Measurements from ENCODE around the gene GORASP2. TPM values are rescaled to one million over a fixed set of nuclear protein-coding genes. Genes with fewer than 3 reads are reported as not detected.

GORASP2 gene
- polyA plus RNA-seq (2011; rRNA removed) (173 and 222 TPM in 2 replicates), polyA minus RNA-seq (2011; rRNA and poly(A)+ RNA removed) (136 and 137 TPM in 2 replicates)

DNA sequence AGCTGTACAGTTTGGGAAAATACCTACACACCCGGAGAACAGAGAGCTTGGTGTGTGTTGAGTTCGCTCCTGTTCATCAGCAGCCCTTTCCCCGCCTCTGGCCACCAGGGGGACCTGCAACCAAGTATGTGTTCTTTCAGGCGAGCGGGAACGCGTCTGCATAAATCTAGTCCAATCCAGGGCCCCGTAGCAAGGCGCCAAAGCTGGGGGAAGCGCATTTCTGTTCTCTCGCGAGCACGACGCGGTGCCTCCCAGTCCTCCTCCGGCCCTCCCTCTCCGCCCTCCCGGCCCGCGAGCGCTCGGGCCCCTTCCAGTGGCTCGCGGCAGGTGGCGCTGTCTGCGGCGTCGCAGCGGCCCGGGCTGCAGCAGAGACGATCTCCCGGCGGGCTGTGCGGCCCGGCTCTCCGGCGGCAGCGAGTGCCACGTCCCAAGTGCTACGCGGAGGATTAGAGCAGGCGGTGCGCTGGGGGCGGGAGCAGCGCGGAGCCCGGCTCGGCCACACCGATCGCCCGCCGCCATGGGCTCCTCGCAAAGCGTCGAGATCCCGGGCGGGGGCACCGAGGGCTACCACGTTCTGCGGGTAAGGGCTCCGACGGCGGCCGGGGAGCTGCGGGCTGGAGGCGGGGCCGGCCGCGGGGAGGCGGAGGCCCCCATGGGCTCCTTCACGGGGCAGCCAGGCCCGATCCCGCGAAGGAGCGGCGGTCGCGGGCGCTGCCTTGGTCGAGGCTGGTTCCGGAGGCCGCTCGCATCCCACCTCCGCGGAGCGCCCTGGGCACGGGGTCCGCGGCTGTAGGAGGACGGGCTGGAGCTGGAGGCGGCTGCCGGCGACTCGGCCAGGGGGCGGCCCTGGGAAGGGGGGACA is at the start of gene GORASP2:
Gene GORASP2, plus strand, starts transcription at position 430 of the 862 bp plus-strand sequence. Its CDS starts 88 bp downstream, at position 518.
- CTCF ChIA-PET, result interaction anchor here (0.6 to 2.3 kb wide), 28 partner anchors 9 to 1556 kb away, joined by 3 to 26 read pairs (median 4); no protein-coding TSS in a partner anchor
- TF ChIP-seq, protein P1, sequence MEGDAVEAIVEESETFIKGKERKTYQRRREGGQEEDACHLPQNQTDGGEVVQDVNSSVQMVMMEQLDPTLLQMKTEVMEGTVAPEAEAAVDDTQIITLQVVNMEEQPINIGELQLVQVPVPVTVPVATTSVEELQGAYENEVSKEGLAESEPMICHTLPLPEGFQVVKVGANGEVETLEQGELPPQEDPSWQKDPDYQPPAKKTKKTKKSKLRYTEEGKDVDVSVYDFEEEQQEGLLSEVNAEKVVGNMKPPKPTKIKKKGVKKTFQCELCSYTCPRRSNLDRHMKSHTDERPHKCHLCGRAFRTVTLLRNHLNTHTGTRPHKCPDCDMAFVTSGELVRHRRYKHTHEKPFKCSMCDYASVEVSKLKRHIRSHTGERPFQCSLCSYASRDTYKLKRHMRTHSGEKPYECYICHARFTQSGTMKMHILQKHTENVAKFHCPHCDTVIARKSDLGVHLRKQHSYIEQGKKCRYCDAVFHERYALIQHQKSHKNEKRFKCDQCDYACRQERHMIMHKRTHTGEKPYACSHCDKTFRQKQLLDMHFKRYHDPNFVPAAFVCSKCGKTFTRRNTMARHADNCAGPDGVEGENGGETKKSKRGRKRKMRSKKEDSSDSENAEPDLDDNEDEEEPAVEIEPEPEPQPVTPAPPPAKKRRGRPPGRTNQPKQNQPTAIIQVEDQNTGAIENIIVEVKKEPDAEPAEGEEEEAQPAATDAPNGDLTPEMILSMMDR (IDR thresholded peaks at IDR 0.05; ENCODE audit: low read depth, low read length), result peak; percentile 85
- POLR2A ChIA-PET, result interaction anchor here (0.6 to 1.3 kb wide), 4 partner anchors 16 to 43 kb away, joined by 3 to 5 read pairs (median 4); no protein-coding TSS in a partner anchor

DNA sequence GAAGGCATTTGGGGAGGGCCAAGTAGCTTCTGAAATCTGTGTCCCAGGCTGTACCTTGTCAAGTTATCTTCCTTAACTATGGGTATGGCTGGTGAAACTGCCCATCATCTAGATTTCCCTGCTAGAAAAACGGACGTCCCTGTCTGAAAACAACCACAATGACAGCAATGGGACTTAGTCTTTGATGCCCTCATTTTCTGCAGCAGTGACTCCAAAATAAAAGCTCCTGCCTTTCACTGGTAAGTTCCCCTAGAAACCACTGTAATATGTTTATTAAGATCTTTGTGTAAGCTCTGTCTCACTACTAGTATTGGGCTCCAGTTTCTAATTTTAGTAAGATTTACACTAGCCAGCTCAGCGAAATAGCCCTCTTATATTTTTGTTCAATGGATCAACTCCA is 47.2 kb upstream of the GORASP2 start:
- H3K9me3 ChIP-seq (ENCODE audit: control insufficient read depth, insufficient read depth, low read length), result no peaks in the 10 kb centered on the region
- H3K27me3 ChIP-seq (ENCODE audit: control insufficient read depth, insufficient read depth, low read length), result peaks cover 5% of the 10 kb centered on the region
- H3K4me3 ChIP-seq (ENCODE audit: low read depth, low read length), result no peak overlapping the region
- TF ChIP-seq, protein P1 (IDR thresholded peaks at IDR 0.05; ENCODE audit: low read depth, low read length), result no peak
- ChIA-PET POLR2A (no interaction called here), CTCF (interaction anchor here (1.8 kb wide), 1 partner anchor 9 kb away, joined by 16 read pairs; no protein-coding TSS in a partner anchor)
- no peak overlapping the region for H3K27ac ChIP-seq (ENCODE audit: low read depth, low read length)
- no peak for DNase-seq (ENCODE audit: low read depth, low spot score)

More for the DNA sequence above, at the start of gene GORASP2:
- Histone ChIP-seq H3K4me3 (ENCODE audit: low read depth, low read length) (peak within 1 kb of the TSS; percentile 88), H3K9me3 (ENCODE audit: control insufficient read depth, insufficient read depth, low read length) (peaks cover 7% of the 10 kb centered on the region), H3K27me3 (ENCODE audit: control insufficient read depth, insufficient read depth, low read length) (no peaks in the 10 kb centered on the region), H3K27ac (ENCODE audit: low read depth, low read length) (peak within 1 kb of the TSS; percentile 73)
- DNase-seq (ENCODE audit: low read depth, low spot score), result peak; percentile 99

DNA sequence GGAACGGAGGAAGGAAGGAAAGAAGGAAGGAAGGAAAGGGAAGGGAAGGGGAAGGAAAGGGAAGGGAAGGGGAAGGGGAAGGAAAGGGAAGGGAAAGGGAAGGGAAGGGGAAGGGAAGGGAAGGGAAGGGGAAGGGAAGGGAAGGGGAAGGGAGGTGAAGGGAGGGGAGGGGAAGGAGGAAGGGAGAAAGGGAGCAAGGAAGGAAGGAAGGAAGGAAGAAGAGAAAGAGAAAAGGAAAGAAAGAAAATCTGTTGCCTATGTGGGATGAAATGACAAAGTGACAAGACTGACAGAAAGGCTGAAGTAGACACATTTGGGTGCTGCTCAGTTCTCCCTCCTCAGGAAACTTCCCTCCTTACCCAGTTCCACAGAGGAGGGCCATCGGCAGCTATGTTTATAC is 46.3 kb upstream of the GORASP2 start:
- no peaks in the 10 kb centered on the region for H3K9me3 ChIP-seq (ENCODE audit: control insufficient read depth, insufficient read depth, low read length)
- H3K27me3 ChIP-seq (ENCODE audit: control insufficient read depth, insufficient read depth, low read length), result peaks cover 5% of the 10 kb centered on the region
- POLR2A ChIA-PET, result no interaction called here
- TF ChIP-seq, protein P1 (IDR thresholded peaks at IDR 0.05; ENCODE audit: low read depth, low read length), result no peak
- CTCF ChIA-PET, result interaction anchor here (3.8 kb wide), 1 partner anchor 9 kb away, joined by 21 read pairs; no protein-coding TSS in a partner anchor
- H3K27ac ChIP-seq (ENCODE audit: low read depth, low read length), result no peak overlapping the region
- DNase-seq (ENCODE audit: low read depth, low spot score), result no peak
- H3K4me3 ChIP-seq (ENCODE audit: low read depth, low read length), result no peak overlapping the region

DNA sequence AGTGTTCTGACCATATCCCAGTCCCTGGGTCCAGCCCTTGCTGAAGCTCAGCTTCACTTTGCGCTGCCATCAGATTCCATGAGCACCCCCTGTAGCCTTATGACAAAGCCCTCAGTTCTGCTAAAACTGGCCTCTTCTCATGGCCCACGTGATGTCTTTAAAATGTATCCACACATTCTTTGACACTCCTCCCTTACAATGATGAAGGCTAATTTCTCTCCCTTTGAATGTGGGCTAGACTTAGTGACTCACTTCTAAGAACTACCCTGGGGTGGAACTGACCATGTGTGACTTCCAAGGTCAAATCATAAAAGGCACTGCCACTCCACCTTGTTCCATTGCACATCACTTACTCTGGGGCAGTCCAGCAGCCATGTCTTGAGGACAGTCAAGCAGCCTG is 45.4 kb upstream of the GORASP2 start:
- H3K4me3 ChIP-seq (ENCODE audit: low read depth, low read length), result no peak overlapping the region
- TF ChIP-seq, protein P1 (IDR thresholded peaks at IDR 0.05; ENCODE audit: low read depth, low read length), result no peak
- ChIA-PET POLR2A (no interaction called here), CTCF (interaction anchor here (3.8 kb wide), 1 partner anchor 10 kb away, joined by 21 read pairs; no protein-coding TSS in a partner anchor)
- DNase-seq (ENCODE audit: low read depth, low spot score), result no peak
- no peaks in the 10 kb centered on the region for H3K9me3 ChIP-seq (ENCODE audit: control insufficient read depth, insufficient read depth, low read length)
- no peak overlapping the region for H3K27ac ChIP-seq (ENCODE audit: low read depth, low read length)
- H3K27me3 ChIP-seq (ENCODE audit: control insufficient read depth, insufficient read depth, low read length), result peaks cover 5% of the 10 kb centered on the region
